ENCODE data around the gene NELFCD. TPM values are rescaled to one million over a fixed set of nuclear protein-coding genes. Genes with fewer than 3 reads are reported as not detected.
"Not testable (repeated sequence)": the region's sequence is repeated elsewhere in the genome, so short reads cannot be mapped to it uniquely, and the experiment has no call there.

Gene NELFCD
- total RNA-seq, 1 experiment from 2014 or later: 92.4 TPM

GRCh38 chr20:59023616-59024015 is 42.6 kb downstream of the NELFCD start:
- no peak for DNase-seq (ENCODE audit: low read depth)

- DNase-seq (ENCODE audit: low read depth): no peak
Observed at GRCh38 chr20:59024111-59024530, 43.1 kb downstream of the NELFCD start.

GRCh38 chr20:59025086-59025485 is 44.0 kb downstream of the NELFCD start:
- no peak for DNase-seq (ENCODE audit: low read depth)

- DNase-seq (ENCODE audit: low read depth): no peak
Observed at GRCh38 chr20:59025511-59025910, 44.5 kb downstream of the NELFCD start.

DNA sequence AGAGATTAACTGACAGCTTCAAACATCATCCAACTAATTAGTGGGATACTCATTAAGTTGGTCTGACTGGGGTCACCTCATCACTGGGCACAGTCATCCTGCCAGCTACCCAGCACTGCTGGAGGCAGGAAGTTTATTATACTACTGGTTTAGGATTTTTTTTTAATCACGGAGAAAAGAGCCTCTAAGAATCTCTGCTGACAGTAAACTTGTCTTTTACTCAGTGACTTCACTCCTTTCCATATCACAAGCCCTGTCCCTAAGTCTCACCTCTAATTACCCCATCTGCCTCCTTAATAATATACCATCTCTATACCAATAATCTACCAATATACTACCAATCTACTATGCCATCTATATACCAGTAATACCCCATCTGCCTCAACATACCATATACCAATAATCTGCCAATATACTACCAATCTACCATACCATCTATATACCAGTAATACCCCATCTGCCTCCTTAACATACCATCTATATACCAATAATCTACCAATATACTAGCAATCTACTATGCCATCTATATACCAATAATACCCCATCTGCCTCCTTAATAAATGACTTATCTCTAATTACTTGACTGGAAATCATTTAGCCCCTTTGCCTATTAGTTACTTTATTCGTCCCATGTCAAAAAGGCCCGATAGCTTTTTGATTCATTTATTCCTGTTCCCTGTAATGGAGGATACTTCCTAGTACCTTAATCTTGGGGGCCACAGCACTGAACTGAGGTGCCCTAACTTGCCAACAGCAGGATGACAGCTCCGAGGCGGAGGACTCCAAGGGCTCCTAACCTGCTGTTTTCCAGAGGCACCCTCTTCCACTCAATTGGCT is 46.1 kb downstream of the NELFCD start:
- no peak for DNase-seq (ENCODE audit: low read depth)

GRCh38 chr20:59027741-59028320 is 46.8 kb downstream of the NELFCD start:
- DNase-seq (ENCODE audit: low read depth): peak; percentile 49

GRCh38 chr20:59028812-59029211 is 47.8 kb downstream of the NELFCD start:
- no peak for DNase-seq (ENCODE audit: low read depth)

DNA sequence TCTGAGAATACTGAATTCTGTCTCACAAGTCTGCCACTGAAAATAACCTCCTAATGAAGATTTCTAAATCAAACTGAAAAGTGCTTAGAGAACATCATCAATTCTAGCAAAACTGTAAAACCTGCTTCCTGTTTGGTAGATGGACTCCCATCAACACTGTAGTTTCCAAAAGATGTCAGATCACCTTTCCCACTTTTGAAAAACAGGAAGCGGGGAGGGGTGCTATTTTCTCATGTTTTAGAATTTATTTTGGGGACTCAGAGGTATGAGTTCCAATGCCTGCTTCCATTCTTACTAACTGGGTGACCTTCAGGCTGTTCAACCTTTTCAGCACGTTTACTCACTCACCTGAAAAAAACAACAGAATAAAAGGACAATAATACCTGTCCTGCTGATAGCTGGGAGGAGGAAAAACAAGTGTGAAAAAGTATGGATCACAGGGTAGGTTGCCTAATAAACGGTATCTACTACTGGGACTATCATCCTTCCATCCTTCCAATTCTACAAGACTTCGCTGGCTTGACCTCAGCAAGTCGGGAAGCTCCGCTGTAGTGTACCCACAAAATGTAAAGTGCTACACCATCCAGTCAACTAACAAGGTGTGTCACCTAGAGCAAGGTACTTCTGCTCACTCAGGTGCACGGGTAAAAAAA is 50.0 kb downstream of the NELFCD start:
- no peak for DNase-seq (ENCODE audit: low read depth)

DNA sequence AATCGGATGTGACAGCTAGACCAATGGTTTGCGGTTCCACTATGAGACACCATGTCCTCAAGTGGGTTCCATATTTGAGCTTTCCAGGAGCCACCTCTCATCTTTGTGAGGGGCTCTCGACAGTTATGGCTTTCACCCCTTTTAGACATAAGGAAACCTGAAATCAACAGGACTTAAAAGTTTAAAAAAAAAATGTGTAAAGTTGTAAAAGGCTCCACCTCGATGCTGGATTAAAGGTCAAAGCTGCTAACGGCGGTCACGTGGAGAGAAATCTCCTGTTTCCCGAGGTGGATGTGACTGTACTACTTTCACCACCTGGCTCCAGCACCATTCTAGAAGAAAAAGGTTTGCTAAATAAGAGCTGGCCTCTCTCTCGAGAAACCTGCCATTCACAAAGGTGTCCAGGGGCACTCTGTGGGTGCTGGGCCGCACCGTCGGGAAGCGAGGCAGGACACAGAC is 50.5 kb downstream of the NELFCD start:
- no peak for DNase-seq (ENCODE audit: low read depth)

- peak; percentile 96 for DNase-seq (ENCODE audit: low read depth)
Observed at GRCh38 chr20:59032023-59032712, 51.1 kb downstream of the NELFCD start, which contains the start of gene ATP5F1E. Gene ATP5F1E, minus strand, starts transcription at chr20:59032335. Its CDS starts 84 bp downstream, at chr20:59032251.

GRCh38 chr20:59032713-59033059 is 51.6 kb downstream of the NELFCD start:
- no peak for DNase-seq (ENCODE audit: low read depth)

DNA sequence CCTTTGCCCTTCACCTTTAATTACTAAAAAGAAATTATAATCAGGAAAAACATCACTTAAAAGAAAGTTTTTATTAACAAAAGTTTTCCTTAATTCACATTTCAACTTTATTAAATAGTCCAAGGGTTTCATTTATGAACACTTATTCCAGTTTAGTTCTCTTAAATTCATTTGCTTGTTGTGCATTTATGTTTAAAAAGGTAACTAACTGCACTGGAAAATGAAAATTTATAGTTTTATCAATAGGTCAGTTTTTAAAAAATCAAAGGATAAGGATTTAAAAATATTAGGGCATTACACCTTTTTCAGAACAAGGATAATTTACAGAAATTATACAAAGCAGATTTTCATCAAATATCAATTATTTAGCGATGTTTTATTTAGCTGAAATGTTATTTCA is 52.0 kb downstream of the NELFCD start:
- no peak for DNase-seq (ENCODE audit: low read depth)

GRCh38 chr20:59033616-59034165 is 52.6 kb downstream of the NELFCD start:
- no peak for DNase-seq (ENCODE audit: low read depth)

- no peak for DNase-seq (ENCODE audit: low read depth)
Observed at GRCh38 chr20:59035381-59035780, 54.3 kb downstream of the NELFCD start.

DNA sequence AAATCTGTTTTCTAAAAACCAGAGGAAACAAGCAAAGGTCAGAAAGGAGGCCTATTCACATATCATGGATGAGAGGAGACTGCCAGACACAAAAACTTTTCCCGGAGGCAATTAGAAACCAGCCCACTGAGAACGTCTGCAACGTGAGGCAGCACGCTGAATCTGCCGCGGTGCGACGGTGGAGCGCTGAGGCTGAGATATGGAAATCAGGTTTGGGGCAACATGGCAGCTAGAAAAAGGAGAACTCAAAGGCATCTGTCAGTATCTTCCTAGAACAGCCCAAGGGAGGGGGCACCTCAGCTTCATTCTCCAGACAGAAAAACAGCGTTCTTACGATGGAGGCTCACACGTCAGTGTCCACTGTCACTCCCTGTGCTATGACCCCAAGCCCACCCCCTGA is 56.3 kb downstream of the NELFCD start:
- no peak for DNase-seq (ENCODE audit: low read depth)

GRCh38 chr20:59039233-59039632 is 58.2 kb downstream of the NELFCD start:
- no peak for DNase-seq (ENCODE audit: low read depth)

GRCh38 chr20:59040667-59041066 is 59.6 kb downstream of the NELFCD start:
- DNase-seq (ENCODE audit: low read depth): no peak

- not testable (repeated sequence) for DNase-seq (ENCODE audit: low read depth)
Observed at GRCh38 chr20:59041487-59041886, 60.4 kb downstream of the NELFCD start.

- peak; percentile 24 for DNase-seq (ENCODE audit: low read depth)
Observed at GRCh38 chr20:59042151-59042795, 61.2 kb downstream of the NELFCD start, which contains the start of gene PRELID3B. Gene PRELID3B, minus strand, starts transcription at chr20:59042786. Its CDS starts 56 bp downstream, at chr20:59042730.

DNA sequence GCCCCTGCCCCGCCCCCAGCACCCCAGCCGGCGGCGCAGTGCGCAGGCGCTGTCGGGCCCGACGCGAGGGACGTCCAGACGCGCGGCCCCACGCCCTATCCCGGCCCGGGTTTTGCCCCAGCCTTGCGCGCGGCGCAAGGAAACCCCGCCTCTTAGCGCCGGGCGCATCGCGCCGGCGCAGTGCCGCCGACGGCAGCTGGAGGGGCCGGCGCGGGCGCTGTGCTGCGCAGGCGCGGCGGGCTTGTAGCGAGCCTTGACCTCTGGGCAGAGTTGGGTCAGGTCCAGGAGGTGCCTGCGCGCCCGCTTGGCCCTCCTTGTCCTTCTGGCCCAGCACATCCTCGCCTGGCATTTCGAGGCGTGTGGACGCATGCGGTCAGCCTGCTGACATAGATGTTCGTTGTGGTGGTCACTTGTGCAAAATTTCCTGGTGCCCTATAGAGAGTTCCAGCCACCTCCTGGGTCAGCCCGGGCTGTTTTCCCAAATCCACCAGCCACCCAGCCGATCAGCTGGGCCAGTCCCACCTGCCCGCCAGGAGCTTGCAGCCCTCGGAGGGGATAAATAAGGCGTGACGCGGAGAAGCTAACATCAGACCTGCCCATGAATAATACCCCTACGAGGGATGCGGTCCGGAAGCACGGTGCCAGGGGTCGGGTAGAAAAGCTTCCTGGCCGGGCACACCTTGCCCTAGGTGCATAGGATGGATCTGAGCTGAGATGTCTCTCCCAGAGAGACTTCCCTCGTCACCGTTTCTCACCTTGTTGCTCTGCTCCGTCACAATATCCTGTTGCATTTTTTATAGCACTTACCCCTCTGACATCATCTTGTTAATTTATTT is 62.0 kb downstream of the NELFCD start:
- peak; percentile 87 for DNase-seq (ENCODE audit: low read depth)

Data from HT1080 (cell line).